GM21723 (cell line): Measurements from ENCODE around the gene NDEL1.
"Not testable (repeated sequence)": the region's sequence is repeated elsewhere in the genome, so short reads cannot be mapped to it uniquely, and the experiment has no call there.

ENCODE experiments used
- ATAC-seq: cut with Tn5 transposase; IDR thresholded peaks from one replicate; pipeline ENCODE4 v1.9.1; 2021; ENCODE audit warnings: mild to moderate bottlenecking, moderate library complexity; ENCODE audit not compliant: unreplicated experiment

NDEL1 gene

GRCh38 chr17:8435245-8436168, at the start of gene NDEL1:
TSS of gene NDEL1 (plus strand) at chr17:8435884. CDS start at chr17:8444272, 8,388 bp downstream.
- peak; percentile 94 for ATAC-seq

- no peak for ATAC-seq
Measured at GRCh38 chr17:8386841-8387240, 48.8 kb upstream of the NDEL1 start.

GRCh38 chr17:8387914-8388651, 47.6 kb upstream of the NDEL1 start:
- no peak for ATAC-seq

GRCh38 chr17:8391711-8392110, 44.0 kb upstream of the NDEL1 start:
- ATAC-seq = no peak

- no peak for ATAC-seq
Measured at GRCh38 chr17:8392274-8392673, 43.4 kb upstream of the NDEL1 start.

GRCh38 chr17:8392674-8393469, 42.8 kb upstream of the NDEL1 start:
- no peak for ATAC-seq

- ATAC-seq = no peak
Measured at GRCh38 chr17:8393470-8394231, 42.0 kb upstream of the NDEL1 start.

GRCh38 chr17:8394497-8394896, 41.2 kb upstream of the NDEL1 start:
- not testable (repeated sequence) for ATAC-seq

GRCh38 chr17:8397636-8398035, 38.0 kb upstream of the NDEL1 start, which contains the start of gene RNF222:
TSS of gene RNF222 (minus strand) at chr17:8397827. CDS start at chr17:8393461, 4,366 bp downstream.
- ATAC-seq = no peak

- ATAC-seq = no peak
Measured at GRCh38 chr17:8398980-8399379, 36.7 kb upstream of the NDEL1 start.

- no peak for ATAC-seq
Measured at GRCh38 chr17:8401107-8401506, 34.6 kb upstream of the NDEL1 start.

GRCh38 chr17:8402921-8403536, 32.7 kb upstream of the NDEL1 start:
- ATAC-seq = no peak

- ATAC-seq = no peak
Measured at GRCh38 chr17:8405499-8406016, 30.1 kb upstream of the NDEL1 start.

- no peak for ATAC-seq
Measured at GRCh38 chr17:8406174-8406573, 29.5 kb upstream of the NDEL1 start.

GRCh38 chr17:8408371-8408770, 27.3 kb upstream of the NDEL1 start:
- no peak for ATAC-seq

GRCh38 chr17:8409966-8410882, 25.5 kb upstream of the NDEL1 start:
- ATAC-seq = no peak

GRCh38 chr17:8410883-8411238, 24.8 kb upstream of the NDEL1 start:
- ATAC-seq = no peak

GRCh38 chr17:8412089-8412488, 23.6 kb upstream of the NDEL1 start:
- ATAC-seq = no peak

- no peak for ATAC-seq
Measured at GRCh38 chr17:8413328-8413727, 22.4 kb upstream of the NDEL1 start.
